Posterior vena cava (tissue), 2 donors: ENCODE data around the gene PITPNM1. TPM values are rescaled to one million over a fixed set of nuclear protein-coding genes. Genes with fewer than 3 reads are reported as not detected.

Source experiments
- DNase-seq: peaks from one replicate; pipeline ENCODE4 v3.0.0-alpha.2; 2020; ENCODE audit warnings: low spot score
- intact Hi-C, 2 donors: fragments of 100-400 bp; cut with DNase I; formaldehyde crosslinking; loops; one replicate each; pipeline versions ENCODE4 v1.14.1 to v1.14.2; 2022 to 2023
- microRNA-seq, 2 donors: library from miRNA; unstranded; fragments of <30 nt; microRNA quantifications; one replicate each; pipeline ENCODE4 v1.2.0, GENCODE V29; 2020 to 2021; ENCODE audit warnings: borderline microRNAs expressed in 2 of 2
- total RNA-seq, 2 donors: library from RNA; stranded (reverse); fragmentation: NEBNext Ultra II Directional; extraction: Animal tissue kit (Norgen Biotek cat#: 25700); gene quantifications; one replicate each; pipeline ENCODE4 v1.2.1, GENCODE V29; 2021
- donor health status: DM: yes; HTN: yes; CAD: no.
- donor health status: DM: yes; HTN: yes; CAD: no.

Gene PITPNM1
- total RNA-seq, 2 donors from 2014 or later, result 31.5 to 42.7 TPM

GRCh38 chr11:67453816-67454732 is 51.1 kb downstream of the PITPNM1 start:
- intact Hi-C loops, result no loop called here
- DNase-seq, result no peak

GRCh38 chr11:67452141-67452952 is 52.8 kb downstream of the PITPNM1 start, which contains the start of gene GPR152:
Gene GPR152 (minus strand): TSS chr11:67452729. CDS start chr11:67452724, 5 bp downstream.
- no peak for DNase-seq
- intact Hi-C loops, result no loop called here

- intact Hi-C loops, result no loop called here
Measured at GRCh38 chr11:67451658-67451976, 53.5 kb downstream of the PITPNM1 start.

GRCh38 chr11:67450796-67451657 is 54.1 kb downstream of the PITPNM1 start:
- intact Hi-C loops, result no loop called here
- no peak for DNase-seq

More at GRCh38 chr11:67451658-67451976, 53.5 kb downstream of the PITPNM1 start:
- no peak for DNase-seq

- intact Hi-C loops, result no loop called here
Measured at GRCh38 chr11:67449116-67449844, 55.9 kb downstream of the PITPNM1 start.

GRCh38 chr11:67448220-67448609 is 56.9 kb downstream of the PITPNM1 start:
- DNase-seq, result no peak
- intact Hi-C loops, result no loop called here

More at GRCh38 chr11:67449116-67449844, 55.9 kb downstream of the PITPNM1 start:
- no peak for DNase-seq

DNA sequence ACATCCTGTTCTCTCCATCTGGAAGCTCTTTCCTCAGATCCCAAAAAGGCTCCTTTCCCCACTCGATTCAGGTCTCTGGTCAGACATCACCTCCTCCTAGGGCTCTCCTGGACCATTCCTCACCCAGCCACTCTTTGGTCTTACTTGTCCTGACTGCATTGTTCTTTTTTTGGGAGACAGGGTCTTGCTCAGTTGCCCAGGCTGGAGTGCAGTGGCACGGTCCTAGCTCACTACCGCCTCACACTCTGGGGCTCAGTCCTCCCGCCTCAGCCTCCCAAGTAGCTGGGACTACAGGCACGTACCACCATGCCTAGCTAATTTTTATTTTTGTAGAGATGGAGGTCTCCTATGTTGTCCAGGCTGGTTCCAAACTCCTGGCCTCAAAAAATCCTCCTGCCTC is 59.6 kb downstream of the PITPNM1 start:
- intact Hi-C loops, result no loop called here

DNA sequence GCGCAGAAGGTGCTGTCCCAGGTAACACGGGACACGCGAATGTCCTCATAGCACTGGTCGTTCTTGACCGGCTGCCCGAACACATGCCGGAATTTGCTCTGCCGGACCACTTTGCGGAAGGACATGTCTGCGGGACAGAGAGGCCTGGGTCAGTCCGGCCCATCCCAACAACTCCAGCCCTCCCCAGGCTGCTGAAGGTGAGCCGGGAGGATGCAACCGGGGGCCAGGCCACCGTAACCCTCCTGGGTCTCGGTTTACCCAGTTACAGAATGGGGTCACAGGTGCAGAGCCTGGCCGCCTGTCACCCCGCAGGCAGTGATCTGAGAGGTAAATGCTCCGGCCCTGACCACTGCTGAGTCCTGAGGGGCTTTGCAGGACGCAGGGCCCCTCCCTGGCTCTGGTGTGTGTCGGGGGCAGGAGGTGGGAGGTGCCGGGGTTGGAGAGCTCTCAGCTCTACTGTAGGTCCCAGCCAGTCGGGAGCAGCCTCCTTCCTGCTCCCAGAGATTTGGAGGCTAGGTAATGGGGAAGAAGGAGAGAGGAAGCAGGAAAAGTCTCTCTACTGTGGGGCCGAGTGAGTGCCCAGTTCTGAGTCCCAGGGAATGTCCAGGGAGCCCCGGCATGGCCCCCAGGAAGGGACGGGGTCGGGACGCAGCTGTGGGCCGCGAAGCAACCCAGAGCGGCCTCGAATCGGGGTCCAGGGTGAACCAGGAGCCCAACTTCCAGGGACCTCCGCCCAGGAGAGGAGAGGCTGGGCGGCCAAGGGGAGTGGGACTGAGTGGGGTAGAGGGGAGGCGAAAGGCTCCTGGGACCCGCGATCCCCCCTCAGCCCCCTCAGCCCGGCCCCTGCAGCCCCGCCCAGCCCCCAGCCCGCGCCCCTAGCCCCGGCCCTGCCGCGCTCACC is 62.4 kb downstream of the PITPNM1 start:
- intact Hi-C loops, result no loop called here
- no peak for DNase-seq

More for the DNA sequence above, 59.6 kb downstream of the PITPNM1 start:
- DNase-seq, result no peak

Small RNA genes lying within 50 kb of the gene (microRNA-seq; reads per million reads assigned to microRNA genes)
- gene MIR6752, result 0.26 to 0.32 reads per million in 2 donors

Other genes with a start within 250 kb of the PITPNM1 start
- 10 to 100 TPM; 50.4 to 58.2 TPM for gene GRK2, start 238.9 kb downstream of the PITPNM1 start, total RNA-seq
- gene ANKRD13D, start 216.1 kb downstream of the PITPNM1 start, total RNA-seq, result 10 to 100 TPM; 40.7 to 42.8 TPM
- gene SSH3, start 201.8 kb downstream of the PITPNM1 start, total RNA-seq, result 10 to 100 TPM; 23.5 to 26.2 TPM
- gene POLD4, start 151.8 kb downstream of the PITPNM1 start, total RNA-seq, result 10 to 100 TPM; 56.1 to 60.9 TPM
- gene CLCF1, start 131.8 kb downstream of the PITPNM1 start, total RNA-seq, result 10 to 100 TPM; 10.0 to 15.2 TPM
- 10 to 100 TPM; 10.3 to 11.4 TPM for gene RAD9A, start 113.4 kb downstream of the PITPNM1 start, total RNA-seq
- 10 to 100 TPM; 62.1 to 70.6 TPM for gene PPP1CA, start 103.5 kb downstream of the PITPNM1 start, total RNA-seq
- gene TBC1D10C, start 101.3 kb downstream of the PITPNM1 start, total RNA-seq, result 1 to 10 TPM; 2.9 to 3.4 TPM
- 1 to 10 TPM; 1.4 to 1.6 TPM for gene CARNS1, start 89.7 kb downstream of the PITPNM1 start, total RNA-seq
- 10 to 100 TPM; 28.9 TPM for gene RPS6KB2, start 76.9 kb downstream of the PITPNM1 start, total RNA-seq
- gene PTPRCAP, start 67.7 kb downstream of the PITPNM1 start, total RNA-seq, result 1 to 10 TPM; 2.5 TPM
- 10 to 100 TPM; 62.6 to 79.7 TPM for gene CORO1B, start 61.9 kb downstream of the PITPNM1 start, total RNA-seq
- not detected for gene GPR152, start 52.6 kb downstream of the PITPNM1 start, total RNA-seq
- 1 to 10 TPM; 1.2 to 2.2 TPM for gene CABP4, start 50.0 kb downstream of the PITPNM1 start, total RNA-seq
- gene TMEM134, start 36.1 kb downstream of the PITPNM1 start, total RNA-seq, result 10 to 100 TPM; 31.0 to 35.9 TPM
- gene AIP, start 22.3 kb downstream of the PITPNM1 start, total RNA-seq, result 10 to 100 TPM; 44.4 to 50.5 TPM
- 10 to 100 TPM; 39.7 to 40.0 TPM for gene CDK2AP2, start 2.8 kb upstream of the PITPNM1 start, total RNA-seq
- gene CABP2, start 18.1 kb upstream of the PITPNM1 start, total RNA-seq, result not detected
- 100 to 1,000 TPM; 338 to 370 TPM for gene GSTP1, start 78.4 kb upstream of the PITPNM1 start, total RNA-seq
- 100 to 1,000 TPM; 112 to 116 TPM for gene NDUFV1, start 101.6 kb upstream of the PITPNM1 start, total RNA-seq
- gene NUDT8, start 124.6 kb upstream of the PITPNM1 start, total RNA-seq, result 1 to 10 TPM; 4.6 to 5.7 TPM
- gene TBX10, start 134.4 kb upstream of the PITPNM1 start, total RNA-seq, result not detected
- not detected for gene ACY3, start 145.4 kb upstream of the PITPNM1 start, total RNA-seq
- gene ALDH3B2, start 169.3 kb upstream of the PITPNM1 start, total RNA-seq, result not detected